IPS DF 6.9 (cell line): Measurements from ENCODE around the gene CA5B.
"Not testable (repeated sequence)": the region's sequence is repeated elsewhere in the genome, so short reads cannot be mapped to it uniquely, and the experiment has no call there.

Source experiments
- DNase-seq: peaks from one replicate; pipeline ENCODE4 v3.0.0-alpha.2; 2013; ENCODE audit warnings: low read depth, low spot score
- H3K27ac ChIP-seq: one replicate; pipeline ENCODE4 v1.5.1; 2013; ENCODE audit warnings: low read length, control low read depth
- H3K27me3 ChIP-seq: 2 replicates; pipeline ENCODE4 v1.6.1; 2013; ENCODE audit warnings: mild to moderate bottlenecking, low read length; ENCODE audit not compliant: control insufficient read depth, insufficient read depth
- H3K36me3 ChIP-seq: 2 replicates; pipeline ENCODE4 v1.6.1; 2013; ENCODE audit warnings: low read length; ENCODE audit not compliant: control insufficient read depth, insufficient read depth
- H3K4me1 ChIP-seq: 2 replicates; pipeline ENCODE4 v1.6.1; 2013; ENCODE audit warnings: low read length; ENCODE audit not compliant: control insufficient read depth, insufficient read depth
- H3K4me3 ChIP-seq: 2 replicates; pipeline ENCODE4 v1.5.1; 2013; ENCODE audit warnings: mild to moderate bottlenecking, low read length
- H3K9me3 ChIP-seq: 2 replicates; pipeline ENCODE4 v1.6.1; 2013; ENCODE audit warnings: low read length, inconsistent platforms; ENCODE audit not compliant: control insufficient read depth, insufficient read depth
- WGBS: extraction: QIAGEN DNeasy Blood & Tissue Kit; methylation state at CpG from one replicate; pipeline ENCODE4 v1.1.7; 2013; ENCODE audit warnings: mixed read lengths, missing lambda C conversion rate; ENCODE audit not compliant: insufficient read length, insufficient coverage; 5-methylcytosine and 5-hydroxymethylcytosine counted together

CA5B gene

DNA sequence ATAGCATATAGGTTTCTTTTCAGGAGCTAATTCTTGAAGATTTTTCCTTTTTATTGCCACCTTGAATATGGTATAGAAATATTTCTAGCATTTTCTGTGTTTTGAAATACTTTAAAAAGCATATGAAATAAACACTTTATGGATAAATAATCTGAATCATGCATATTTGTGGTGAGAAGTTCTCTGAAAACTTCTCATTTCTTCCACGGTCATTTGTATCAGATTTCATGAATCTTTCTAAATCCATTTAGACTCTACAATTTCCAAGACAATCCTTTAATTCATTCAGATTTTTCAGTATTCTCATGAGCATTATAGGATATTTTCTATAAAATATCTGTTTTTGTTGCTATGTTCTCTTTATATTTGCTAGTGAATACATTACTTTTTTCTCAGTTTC lies 16.2 kb upstream of the CA5B start:
- no CpG with 5 or more reads among the region's 1 CpG for WGBS
- Histone ChIP-seq H3K9me3 (no peaks in the 10 kb centered on the region), H3K4me3 (no peak overlapping the region), H3K36me3 (no peaks in the 10 kb centered on the region), H3K27ac (no peak overlapping the region), H3K4me1 (no peaks in the 10 kb centered on the region), H3K27me3 (no peaks in the 10 kb centered on the region)
- DNase-seq, result no peak

DNA sequence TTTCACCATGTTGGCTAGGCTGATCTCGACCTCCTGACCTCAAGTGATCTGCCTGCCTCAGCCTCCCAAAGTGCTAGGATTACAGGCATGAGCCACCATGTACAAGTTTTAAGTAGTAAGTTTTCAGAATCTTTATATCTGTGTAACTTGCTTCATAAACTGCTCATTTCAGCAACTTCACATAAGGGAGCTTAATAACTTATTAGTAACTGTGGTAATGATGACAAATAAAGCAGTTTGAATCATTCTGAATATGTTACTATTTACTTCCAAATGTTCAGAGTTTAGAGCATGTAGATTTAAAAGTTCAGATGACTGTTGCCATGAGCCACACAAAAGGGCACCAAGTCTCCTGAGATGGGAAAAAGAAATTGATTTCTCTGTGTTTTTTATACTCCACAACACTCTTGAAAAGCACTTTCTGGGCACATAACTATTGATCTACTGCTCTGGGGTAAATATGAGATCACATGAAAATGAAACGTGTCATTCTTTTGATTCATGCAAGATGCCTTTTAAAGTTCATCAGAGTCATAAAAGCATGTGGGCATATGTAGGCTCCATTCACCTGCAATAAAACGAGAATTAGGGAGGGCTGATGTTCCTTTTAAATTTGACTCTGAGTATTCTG lies 14.1 kb upstream of the CA5B start:
- Histone ChIP-seq H3K36me3 (no peaks in the 10 kb centered on the region), H3K9me3 (no peaks in the 10 kb centered on the region), H3K27ac (no peak overlapping the region), H3K4me3 (no peak overlapping the region), H3K4me1 (no peaks in the 10 kb centered on the region), H3K27me3 (no peaks in the 10 kb centered on the region)
- no peak for DNase-seq
- no CpG with 5 or more reads among the region's 3 CpGs for WGBS

DNA sequence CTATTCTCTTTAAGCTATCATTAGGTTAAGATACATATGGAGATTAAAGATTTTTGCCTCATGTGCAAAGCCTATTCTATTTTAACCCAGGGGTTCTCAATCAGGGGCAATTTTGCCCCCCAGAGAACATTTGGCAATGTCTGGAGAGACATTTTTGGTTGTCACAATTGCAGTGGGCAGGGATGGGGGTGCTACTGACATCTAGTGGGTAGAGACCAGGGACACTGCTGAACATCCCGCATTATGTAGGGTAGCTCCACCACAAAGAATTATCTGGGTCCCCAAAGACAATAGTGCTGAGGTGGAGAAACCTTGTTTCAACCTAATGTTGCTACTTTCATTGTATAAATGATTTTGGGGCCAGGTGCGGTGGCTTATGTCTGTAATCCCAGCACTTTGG lies 13.2 kb upstream of the CA5B start:
- no peaks in the 10 kb centered on the region for H3K4me1 ChIP-seq
- WGBS, result no CpG with 5 or more reads among the region's 2 CpGs
- H3K27me3 ChIP-seq, result no peaks in the 10 kb centered on the region
- no peak overlapping the region for H3K27ac ChIP-seq
- H3K9me3 ChIP-seq, result no peaks in the 10 kb centered on the region
- no peak for DNase-seq
- no peaks in the 10 kb centered on the region for H3K36me3 ChIP-seq
- no peak overlapping the region for H3K4me3 ChIP-seq

DNA sequence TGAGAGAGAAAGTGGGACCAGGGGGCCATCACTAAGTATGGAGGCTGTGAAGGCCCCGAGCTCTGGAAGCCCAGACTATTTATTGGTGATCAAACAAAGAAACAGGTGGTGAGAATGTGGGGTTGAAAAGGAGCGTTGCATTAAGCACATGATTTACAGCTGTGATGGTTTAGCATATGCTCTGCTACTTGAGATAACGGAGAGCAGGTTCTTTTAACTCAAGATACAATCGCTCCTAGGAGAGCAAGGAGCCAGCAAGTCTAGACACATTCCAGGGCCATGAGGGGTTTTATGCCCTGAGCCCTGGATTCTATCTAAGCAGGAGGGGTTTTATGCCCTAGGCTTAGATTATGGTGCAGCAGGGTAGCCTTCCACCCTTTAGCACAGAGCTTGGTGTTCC lies 6.7 kb upstream of the CA5B start:
- not testable (repeated sequence) for DNase-seq, H3K4me3 ChIP-seq, H3K27ac ChIP-seq, H3K27me3 ChIP-seq, H3K4me1 ChIP-seq, H3K36me3 ChIP-seq, H3K9me3 ChIP-seq
- WGBS, result no CpG with 5 or more reads among the region's 4 CpGs

- Histone ChIP-seq H3K36me3 (no peaks in the 10 kb centered on the region), H3K4me3 (no peak overlapping the region), H3K9me3 (no peaks in the 10 kb centered on the region), H3K4me1 (no peaks in the 10 kb centered on the region), H3K27me3 (no peaks in the 10 kb centered on the region), H3K27ac (no peak overlapping the region)
- WGBS, result no CpG with 5 or more reads among the region's 14 CpGs
- DNase-seq, result no peak
Measured at GRCh38 chrX:15737190-15737958, 696 bp upstream of the CA5B start.

DNA sequence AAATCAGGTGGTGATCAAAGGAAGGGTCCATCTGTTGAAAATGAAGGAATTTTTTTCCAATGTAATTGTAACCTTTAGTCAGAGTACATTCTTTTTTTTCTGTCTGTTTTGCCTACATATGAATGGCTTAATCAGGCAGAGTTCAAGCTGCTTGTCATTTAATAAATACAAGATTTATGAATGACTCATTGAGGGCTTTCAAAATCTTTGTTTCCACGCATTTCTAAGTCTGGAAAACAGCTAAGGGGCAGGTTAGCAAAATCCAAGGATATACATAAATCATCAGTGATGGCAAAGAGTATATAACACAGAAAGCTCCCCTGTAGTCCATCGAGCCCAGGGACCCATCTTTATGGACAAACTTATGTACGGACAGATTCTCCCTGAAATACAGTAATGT lies 1.8 kb downstream of the CA5B start:
- Histone ChIP-seq H3K9me3 (no peaks in the 10 kb centered on the region), H3K4me3 (no peak overlapping the region), H3K36me3 (no peaks in the 10 kb centered on the region), H3K27me3 (no peaks in the 10 kb centered on the region), H3K27ac (no peak overlapping the region), H3K4me1 (no peaks in the 10 kb centered on the region)
- DNase-seq, result no peak
- no CpG with 5 or more reads among the region's 3 CpGs for WGBS

DNA sequence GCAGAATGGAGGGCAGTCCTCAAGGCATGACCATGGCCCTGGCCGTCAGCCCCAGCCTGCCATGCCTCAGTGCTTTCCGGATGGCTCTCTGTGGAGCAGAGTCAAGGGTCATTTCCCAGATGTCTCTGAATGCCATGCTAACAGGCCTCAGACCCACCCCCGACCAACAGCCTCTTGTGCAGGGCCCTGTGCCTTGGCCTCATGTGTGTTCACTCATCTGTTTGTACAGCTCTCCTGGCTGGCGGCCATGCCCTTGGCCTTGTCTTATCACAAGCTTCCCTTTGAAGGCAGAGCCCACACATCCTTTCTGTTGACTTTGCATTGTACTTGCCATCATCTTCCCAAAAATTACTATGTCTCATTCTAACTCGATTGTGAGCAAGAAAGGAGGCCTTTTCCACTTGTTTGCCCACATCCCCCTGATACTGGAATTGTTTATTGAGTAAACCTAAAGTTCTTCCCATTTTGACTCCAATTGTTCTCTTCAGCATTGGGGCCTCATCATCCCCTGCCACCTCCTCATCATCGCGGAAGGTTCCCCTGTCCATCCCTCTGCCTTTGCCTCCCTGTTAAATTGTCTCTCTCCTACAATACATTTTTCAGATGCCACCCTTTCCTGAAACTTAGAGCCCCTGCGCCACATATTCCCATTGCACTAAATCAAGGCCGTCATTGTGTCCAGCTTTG lies 6.3 kb downstream of the CA5B start:
- Histone ChIP-seq H3K4me1 (no peaks in the 10 kb centered on the region), H3K4me3 (no peak overlapping the region), H3K27ac (no peak overlapping the region), H3K27me3 (no peaks in the 10 kb centered on the region), H3K36me3 (no peaks in the 10 kb centered on the region), H3K9me3 (no peaks in the 10 kb centered on the region)
- no peak for DNase-seq
- WGBS, result no CpG with 5 or more reads among the region's 9 CpGs

GRCh38 chrX:15745179-15745578 lies 7.1 kb downstream of the CA5B start:
- Histone ChIP-seq H3K4me3 (no peak overlapping the region), H3K27ac (no peak overlapping the region), H3K9me3 (no peaks in the 10 kb centered on the region), H3K36me3 (no peaks in the 10 kb centered on the region), H3K27me3 (no peaks in the 10 kb centered on the region), H3K4me1 (no peaks in the 10 kb centered on the region)
- no CpG with 5 or more reads among the region's 4 CpGs for WGBS
- no peak for DNase-seq

- DNase-seq, H3K36me3 ChIP-seq, H3K27ac ChIP-seq, H3K27me3 ChIP-seq, H3K9me3 ChIP-seq, H3K4me3 ChIP-seq, H3K4me1 ChIP-seq: not testable (repeated sequence)
- WGBS, result no CpG with 5 or more reads among the region's 6 CpGs
Measured at GRCh38 chrX:15746651-15747050, 8.6 kb downstream of the CA5B start.

GRCh38 chrX:15747626-15748173 lies 9.6 kb downstream of the CA5B start:
- WGBS, result no CpG with 5 or more reads among the region's 13 CpGs
- Histone ChIP-seq H3K27me3 (no peaks in the 10 kb centered on the region), H3K27ac (no peak overlapping the region), H3K9me3 (no peaks in the 10 kb centered on the region), H3K36me3 (no peaks in the 10 kb centered on the region), H3K4me3 (no peak overlapping the region), H3K4me1 (0 out of 2 replicates have a peak, but pooled peaks cover 2% of the 10 kb centered on the region)
- no peak for DNase-seq
